HCT116 (cell line): ENCODE results near the gene MYO5C.

Source experiments
- CTCF ChIP-seq, 3 experiments: fragments of 200-600 bp in 1 of 3; sonication (generic) in 1 of 3; IDR thresholded peaks in 2 of 3; conservative IDR thresholded peaks in 1 of 3; 2 replicates each; pipeline ENCODE4 v1.5.1; 2012 to 2017; ENCODE audit warnings: low read depth in 2 of 3, low read length in 2 of 3, antibody characterized with exemption in 1 of 3, borderline replicate concordance in 1 of 3, control low read depth in 1 of 3, mild to moderate bottlenecking in 1 of 3, mixed read lengths in 1 of 3, mixed run types in 1 of 3, moderate library complexity in 1 of 3; ENCODE audit not compliant: insufficient read depth in 1 of 3
- ELF1 ChIP-seq: IDR thresholded peaks from 2 replicates; pipeline ENCODE4 v1.6.1; 2012; ENCODE audit warnings: low read depth, borderline replicate concordance
- EZH2 ChIP-seq: fragments of 200-600 bp; sonication (generic); IDR thresholded peaks from 2 replicates; pipeline ENCODE4 v1.6.1; 2017; ENCODE audit warnings: antibody characterized with exemption, mixed run types
- EZH2phosphoT487 ChIP-seq: fragments of 200-600 bp; IDR thresholded peaks from 2 replicates; pipeline ENCODE4 v1.6.1; 2018; ENCODE audit warnings: antibody characterized with exemption, borderline replicate concordance
- FOSL1 ChIP-seq: IDR thresholded peaks from 2 replicates; pipeline ENCODE4 v1.6.1; 2012; ENCODE audit warnings: low read depth
- MAX ChIP-seq: IDR thresholded peaks from 2 replicates; pipeline ENCODE4 v1.6.1; 2012
- POLR2A ChIP-seq: IDR thresholded peaks from 2 replicates; pipeline ENCODE4 v1.7.0; 2011; ENCODE audit warnings: borderline replicate concordance; ENCODE audit not compliant: insufficient read depth, insufficient read length; ENCODE audit errors: extremely low read depth
- POLR2AphosphoS5 ChIP-seq: IDR thresholded peaks from 2 replicates; pipeline ENCODE4 v1.6.1; 2011; ENCODE audit warnings: mild to moderate bottlenecking, low read depth, low read length, moderate library complexity
- SIN3A ChIP-seq: IDR thresholded peaks from 2 replicates; pipeline ENCODE4 v1.6.1; 2012; ENCODE audit warnings: low read depth
- SP1 ChIP-seq: IDR thresholded peaks from 2 replicates; pipeline ENCODE4 v1.6.1; 2012; ENCODE audit warnings: low read depth
- YY1 ChIP-seq: IDR thresholded peaks from 2 replicates; pipeline ENCODE4 v1.6.1; 2011; ENCODE audit warnings: low read length, low read depth, moderate library complexity, mild to moderate bottlenecking; ENCODE audit not compliant: insufficient replicate concordance; ENCODE audit errors: extremely low read depth
- ZFX ChIP-seq: fragments of 450-650 bp; IDR thresholded peaks from 2 replicates; pipeline ENCODE4 v1.6.1; 2017
- ZNF274 ChIP-seq: fragments of 200-500 bp; sonication (Bioruptor generic); IDR thresholded peaks from 2 replicates; pipeline ENCODE4 v1.6.1; 2014; ENCODE audit warnings: mild to moderate bottlenecking, low read depth, low read length, inconsistent platforms

GRCh38 chr15:52221730-52222129 is 73.9 kb downstream of the MYO5C start:
- TF ChIP-seq POLR2A: no peak
- no peak for TF ChIP-seq CTCF (IDR thresholded peaks at IDR 0.05 in 2 of 3, conservative IDR thresholded peaks at IDR 0.05 in 1 of 3; ENCODE audit: borderline replicate concordance in 1 of 3, insufficient read depth in 1 of 3, low read depth in 2 of 3, low read length in 2 of 3)
- no peak for TF ChIP-seq SP1
- TF ChIP-seq EZH2: no peak
- no peak for TF ChIP-seq POLR2AphosphoS5
- no peak for TF ChIP-seq ZNF274
- TF ChIP-seq EZH2phosphoT487: no peak
- TF ChIP-seq FOSL1: no peak
- no peak for TF ChIP-seq SIN3A
- no peak for TF ChIP-seq ZFX
- TF ChIP-seq YY1: no peak
- TF ChIP-seq ELF1: no peak
- TF ChIP-seq MAX: no peak
